SK-N-MC (cell line): Measurements from ENCODE around the gene ZPLD1.

Experiments
- DNase-seq: peaks from one replicate; pipeline ENCODE4 v3.0.0-alpha.2; 2011; ENCODE audit warnings: low read depth, low spot score
- H3K27ac ChIP-seq: fragments of 200-600 bp; sonication (generic); 2 replicates; pipeline ENCODE4 v1.5.1; 2016; ENCODE audit warnings: mixed run types
- H3K36me3 ChIP-seq: fragments of 200-600 bp; sonication (generic); 2 replicates; pipeline ENCODE4 v1.6.1; 2017; ENCODE audit warnings: antibody characterized with exemption, low read length, mixed read lengths; ENCODE audit not compliant: insufficient read depth
- H3K4me3 ChIP-seq: fragments of 200-600 bp; sonication (generic); 2 replicates; pipeline ENCODE4 v1.5.1; 2016
- H3K9ac ChIP-seq: fragments of 200-600 bp; sonication (generic); 2 replicates; pipeline ENCODE4 v1.8.0; 2017; ENCODE audit warnings: mixed run types, mixed read lengths; ENCODE audit not compliant: insufficient read length
- H3K9me3 ChIP-seq: fragments of 200-600 bp; sonication (generic); 2 replicates; pipeline ENCODE4 v1.6.1; 2017; ENCODE audit warnings: low read depth, mild to moderate bottlenecking, antibody characterized with exemption, low read length, moderate library complexity, mixed read lengths
- EZH2 ChIP-seq: fragments of 200-600 bp; sonication (generic); IDR thresholded peaks from one replicate; pipeline ENCODE4 v1.6.1; 2017; ENCODE audit warnings: antibody characterized with exemption
- FOXP2 ChIP-seq: optimal IDR thresholded peaks from 2 replicates; pipeline ENCODE3; 2011; ENCODE audit warnings: mild to moderate bottlenecking, moderate library complexity; ENCODE audit not compliant: insufficient read depth; ENCODE audit errors: extremely low read length, control extremely low read depth
- POLR2AphosphoS5 ChIP-seq: IDR thresholded peaks from 2 replicates; pipeline ENCODE4 v1.6.1; 2012; ENCODE audit warnings: mild to moderate bottlenecking, low read depth, low read length, borderline replicate concordance

The ZPLD1 gene

DNA sequence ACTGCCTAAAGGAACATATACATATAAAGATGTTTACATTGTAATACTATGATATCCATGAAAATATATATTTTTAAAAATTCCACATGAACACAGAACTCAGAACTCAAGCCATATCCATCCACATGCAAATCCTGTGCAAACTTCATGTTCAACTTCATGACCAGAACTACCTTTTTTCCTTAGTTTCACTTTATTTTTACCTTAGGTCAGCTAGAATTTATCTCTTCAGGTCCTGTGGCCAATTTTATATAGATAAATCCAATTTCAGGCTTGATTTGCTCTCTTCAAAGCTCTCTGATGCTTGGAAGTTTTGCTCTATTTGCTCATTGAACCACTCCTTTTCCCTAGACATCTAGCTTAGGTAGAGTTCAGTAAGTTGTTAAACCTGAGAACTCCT, 38.8 kb downstream of the ZPLD1 start:
- TF ChIP-seq POLR2AphosphoS5, result no peak
- no peak for TF ChIP-seq EZH2
- no peak for TF ChIP-seq FOXP2

GRCh38 chr3:102474207-102474606, 39.4 kb downstream of the ZPLD1 start:
- Histone ChIP-seq H3K4me3 (no peak overlapping the region), H3K9me3 (no peaks in the 10 kb centered on the region), H3K9ac (no peak overlapping the region), H3K36me3 (no peaks in the 10 kb centered on the region), H3K27ac (no peak overlapping the region)
- TF ChIP-seq EZH2 (no peak), POLR2AphosphoS5 (no peak), FOXP2 (no peak)
- no peak for DNase-seq

More for the DNA sequence above, 38.8 kb downstream of the ZPLD1 start:
- no peak overlapping the region for H3K27ac ChIP-seq
- H3K36me3 ChIP-seq, result no peaks in the 10 kb centered on the region
- H3K4me3 ChIP-seq, result no peak overlapping the region
- no peak overlapping the region for H3K9ac ChIP-seq
- no peak for DNase-seq
- no peaks in the 10 kb centered on the region for H3K9me3 ChIP-seq

DNA sequence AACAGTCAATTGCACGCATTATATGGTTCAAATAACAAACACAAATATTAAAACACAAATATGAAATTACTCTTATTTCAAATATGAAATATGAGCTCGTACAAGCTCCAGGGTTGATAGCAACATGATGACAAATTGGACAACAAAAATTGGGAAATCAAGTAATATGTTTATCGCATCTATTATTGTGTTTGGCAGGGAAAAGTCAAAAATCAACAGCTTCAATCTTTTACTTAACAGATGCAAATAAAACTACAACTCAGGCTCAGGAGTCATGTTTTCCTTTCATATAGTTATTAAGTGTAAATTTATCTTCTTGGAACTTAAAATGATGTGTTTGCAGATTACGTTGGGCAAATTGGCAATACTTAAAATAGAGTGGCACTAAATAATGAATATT, 41.4 kb downstream of the ZPLD1 start:
- Histone ChIP-seq H3K9me3 (no peaks in the 10 kb centered on the region), H3K27ac (no peak overlapping the region)
- no peak for DNase-seq

DNA sequence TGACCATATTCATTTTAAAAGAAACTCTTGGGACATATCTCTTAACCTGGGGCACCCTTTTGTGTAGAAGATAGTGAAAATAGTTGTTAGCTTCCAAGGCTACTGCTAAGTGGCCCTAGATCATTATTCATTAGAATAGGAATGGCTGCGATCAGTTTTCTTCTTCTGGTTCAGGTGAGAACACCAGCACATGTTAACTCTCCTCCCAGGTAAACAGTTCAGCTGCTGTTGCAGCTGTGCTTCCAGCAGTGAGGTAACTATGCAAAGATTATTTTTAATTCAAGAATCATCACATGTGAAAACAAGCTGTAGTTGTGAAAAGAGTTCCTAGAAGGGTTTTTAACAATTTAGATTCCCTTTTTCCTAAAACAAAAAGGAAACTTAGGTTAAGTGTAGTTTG, 43.3 kb downstream of the ZPLD1 start:
- H3K27ac ChIP-seq, result no peak overlapping the region
- no peaks in the 10 kb centered on the region for H3K36me3 ChIP-seq
- no peak for DNase-seq
- TF ChIP-seq POLR2AphosphoS5 (no peak), EZH2 (no peak), FOXP2 (no peak)
- H3K4me3 ChIP-seq, result no peak overlapping the region
- H3K9ac ChIP-seq, result no peak overlapping the region
- no peaks in the 10 kb centered on the region for H3K9me3 ChIP-seq

More for the DNA sequence above, 41.4 kb downstream of the ZPLD1 start:
- TF ChIP-seq FOXP2 (no peak), EZH2 (no peak), POLR2AphosphoS5 (no peak)
- no peak overlapping the region for H3K4me3 ChIP-seq
- H3K36me3 ChIP-seq, result no peaks in the 10 kb centered on the region
- H3K9ac ChIP-seq, result no peak overlapping the region

DNA sequence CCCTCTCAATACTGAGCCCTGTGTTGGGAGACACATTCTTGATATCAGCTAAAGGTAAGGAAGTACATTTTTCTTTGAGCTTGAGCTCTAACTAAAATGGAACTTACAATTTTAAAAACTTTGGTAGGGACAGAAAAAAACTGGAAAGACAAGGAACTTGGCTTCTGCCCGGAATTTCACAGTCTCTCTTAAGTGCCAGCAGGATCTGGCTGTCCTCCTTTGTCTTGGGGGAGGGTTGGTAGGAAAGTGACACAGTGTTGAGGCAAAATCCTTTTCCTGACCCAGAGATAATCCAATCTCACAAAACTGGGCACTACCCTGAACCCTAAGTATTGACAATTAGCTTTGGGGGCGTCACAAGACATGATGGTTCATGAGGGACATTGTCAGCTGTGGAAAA, 45.3 kb downstream of the ZPLD1 start:
- TF ChIP-seq EZH2, result no peak
- no peak for TF ChIP-seq POLR2AphosphoS5
- TF ChIP-seq FOXP2, result no peak
- DNase-seq, result no peak
- Histone ChIP-seq H3K9ac (no peak overlapping the region), H3K9me3 (no peaks in the 10 kb centered on the region), H3K27ac (no peak overlapping the region), H3K36me3 (no peaks in the 10 kb centered on the region), H3K4me3 (no peak overlapping the region)

DNA sequence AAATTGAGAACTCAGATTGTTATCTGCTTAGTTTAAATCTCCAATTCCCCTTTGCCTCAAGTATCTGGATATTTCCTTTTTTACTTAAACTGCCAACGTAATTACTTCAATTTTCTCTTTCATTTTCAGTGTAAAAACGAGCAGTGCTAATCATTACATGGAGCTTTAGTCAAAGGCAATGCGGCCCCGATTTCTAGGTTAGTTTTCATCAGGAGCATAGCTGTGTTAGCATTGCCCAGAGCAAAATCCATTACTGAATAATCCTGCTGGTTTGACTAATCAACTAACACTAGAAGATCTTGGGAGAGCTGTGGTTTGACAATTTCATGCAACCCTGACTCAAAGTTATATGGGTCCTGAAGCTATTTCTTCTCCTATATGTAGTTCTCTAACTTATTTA, 46.2 kb downstream of the ZPLD1 start:
- H3K4me3 ChIP-seq, result peak overlapping the region; percentile 53
- H3K9me3 ChIP-seq, result no peaks in the 10 kb centered on the region
- H3K9ac ChIP-seq, result no peak overlapping the region
- no peak overlapping the region for H3K27ac ChIP-seq
- H3K36me3 ChIP-seq, result no peaks in the 10 kb centered on the region
- peak; percentile 71 for DNase-seq
- TF ChIP-seq POLR2AphosphoS5, result no peak
- TF ChIP-seq EZH2, result no peak
- no peak for TF ChIP-seq FOXP2

DNA sequence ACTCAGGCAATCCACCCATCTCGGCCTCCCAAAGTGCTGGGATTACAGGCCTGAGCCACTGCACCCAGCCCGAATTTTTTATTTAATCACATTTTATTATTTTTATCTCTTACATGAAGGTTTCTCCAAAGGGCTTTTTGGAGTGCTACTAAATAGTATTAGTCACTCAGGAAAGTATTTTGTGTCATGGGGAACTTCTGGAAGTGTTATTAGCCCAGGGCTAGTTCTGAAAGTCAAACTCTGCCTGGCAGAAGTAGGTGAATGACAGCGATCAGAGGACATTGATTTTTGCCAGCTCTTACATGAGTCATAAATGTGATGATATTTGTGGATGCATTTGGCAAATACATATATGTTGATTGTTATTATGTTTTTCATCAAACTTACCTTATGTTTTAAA, 48.7 kb downstream of the ZPLD1 start:
- TF ChIP-seq FOXP2 (no peak), EZH2 (no peak), POLR2AphosphoS5 (no peak)
- no peak for DNase-seq
- Histone ChIP-seq H3K27ac (no peak overlapping the region), H3K4me3 (no peak overlapping the region), H3K36me3 (no peaks in the 10 kb centered on the region), H3K9ac (no peak overlapping the region), H3K9me3 (no peaks in the 10 kb centered on the region)

DNA sequence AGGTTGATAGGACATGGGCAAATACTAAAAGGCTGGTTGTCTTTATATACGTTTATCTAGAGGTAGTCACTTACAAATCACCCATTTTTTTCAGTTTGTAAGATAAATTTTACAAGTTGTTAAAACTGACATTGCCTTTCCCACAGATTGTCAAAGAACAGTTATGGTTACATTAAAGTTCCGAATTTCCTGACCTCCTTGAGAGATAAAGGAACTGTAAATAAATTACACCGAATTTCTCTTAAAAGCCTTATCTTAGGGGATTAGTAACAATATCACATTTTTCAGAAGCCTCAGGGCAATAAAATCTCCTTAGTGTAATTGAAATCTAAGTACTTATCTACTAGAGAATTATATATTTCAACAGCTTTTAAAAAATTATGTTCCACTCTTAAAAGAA, 49.5 kb downstream of the ZPLD1 start:
- no peak overlapping the region for H3K4me3 ChIP-seq
- peak; percentile 26 for DNase-seq
- H3K27ac ChIP-seq, result no peak overlapping the region
- no peaks in the 10 kb centered on the region for H3K36me3 ChIP-seq
- TF ChIP-seq EZH2, result no peak
- TF ChIP-seq POLR2AphosphoS5, result no peak
- TF ChIP-seq FOXP2, result no peak
- no peaks in the 10 kb centered on the region for H3K9me3 ChIP-seq
- no peak overlapping the region for H3K9ac ChIP-seq

DNA sequence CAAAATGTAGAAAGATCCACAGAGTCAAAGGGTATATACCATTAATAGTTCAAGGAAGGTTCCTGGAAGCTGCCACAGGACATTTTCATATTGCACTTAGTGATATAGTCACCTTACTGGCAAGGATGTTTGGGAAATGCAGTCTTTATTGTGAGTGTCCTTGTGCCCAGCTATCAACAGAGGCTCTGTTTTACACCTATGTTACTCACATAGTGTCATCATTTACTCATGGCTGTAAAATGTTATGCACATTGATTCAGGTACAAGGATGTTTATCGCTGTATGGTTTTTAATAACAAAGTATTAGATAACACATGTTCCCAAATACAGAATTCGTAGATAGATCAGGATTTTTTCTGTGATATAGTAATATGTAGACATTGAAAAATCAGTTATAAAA, 50.9 kb downstream of the ZPLD1 start:
- H3K9ac ChIP-seq, result no peak overlapping the region
- no peaks in the 10 kb centered on the region for H3K9me3 ChIP-seq
- no peak overlapping the region for H3K4me3 ChIP-seq
- no peak for DNase-seq
- TF ChIP-seq POLR2AphosphoS5, result no peak
- no peak overlapping the region for H3K27ac ChIP-seq
- no peaks in the 10 kb centered on the region for H3K36me3 ChIP-seq

DNA sequence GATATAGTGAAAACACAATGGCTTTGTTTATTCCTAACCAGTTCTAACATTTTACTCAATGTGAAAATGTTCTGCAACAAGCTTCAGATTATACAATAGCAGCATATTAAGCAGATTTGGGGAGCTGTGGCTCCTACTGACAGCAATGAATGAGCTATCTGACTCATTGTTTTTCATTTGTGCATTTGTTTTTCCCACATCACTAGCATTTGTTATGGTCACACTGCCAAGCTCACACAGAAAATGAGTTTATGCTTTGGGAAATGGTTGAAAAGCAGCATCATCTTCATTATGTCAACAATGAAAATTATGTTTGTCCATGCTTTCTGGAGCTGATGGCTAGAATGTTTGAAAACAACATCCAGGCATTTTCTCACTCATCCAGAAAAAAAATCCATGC, 53.5 kb downstream of the ZPLD1 start:
- Histone ChIP-seq H3K36me3 (no peaks in the 10 kb centered on the region), H3K9ac (no peak overlapping the region), H3K4me3 (no peak overlapping the region), H3K9me3 (no peaks in the 10 kb centered on the region), H3K27ac (no peak overlapping the region)
- no peak for DNase-seq
- TF ChIP-seq EZH2 (no peak), POLR2AphosphoS5 (no peak), FOXP2 (no peak)
